HepG2 (cell line): ENCODE measurements around the gene HOXC11. TPM values are rescaled to one million over a fixed set of nuclear protein-coding genes. Genes with fewer than 3 reads are reported as not detected.

Experiments
- ATAC-seq: fragments of 200-7000 bp; cut with Tn5 transposase; 3 replicates; pipeline ENCODE4 v1.9.1; 2020; ENCODE audit warnings: mild to moderate bottlenecking, moderate library complexity
- BruUV-seq: library from RNA; stranded (reverse); fragments of 400-500 nt; replicated peaks from 2 replicates; lab custom pipeline; 2021; lab: Mats Ljungman, UMichigan
- CTCF ChIA-PET: fragments of 300-600 bp; formaldehyde crosslinking; extraction: SDS; loops from one replicate; lab custom pipeline; 2021; ENCODE audit warnings: low total read pairs, inconsistent platforms, low intra/inter-chr PET ratio; lab: Yijun Ruan, JAX
- POLR2A ChIA-PET: fragments of 350-600 bp; sonication (Branson Sonifier 250); formaldehyde crosslinking; loops from one replicate; lab custom pipeline; 2020; ENCODE audit warnings: antibody characterized with exemption, inconsistent platforms; lab: Yijun Ruan, JAX
- DNase-seq: peaks from one replicate; pipeline ENCODE4 v3.0.0-alpha.2; 2015; ENCODE audit warnings: low spot score
- FAIRE-seq: peaks from 3 replicates; lab custom pipeline; 2011; peaks lifted over from hg19 to GRCh38; lab: Jason Lieb, UNC
- H2AFZ ChIP-seq: one replicate; pipeline ENCODE4 v1.6.1; 2011; ENCODE audit warnings: low read length, inconsistent platforms
- H3K27ac ChIP-seq: fragments of 300-600 bp; 3 replicates; pipeline ENCODE4 v1.8.0; 2011; ENCODE audit warnings: mixed run types, mild to moderate bottlenecking, mixed read lengths, low read length, inconsistent platforms; ENCODE audit not compliant: insufficient read depth; ENCODE audit errors: extremely low read length
- H3K27me3 ChIP-seq, 2 experiments: fragments of 200-600 bp in 1 of 2; 2 replicates in 1 of 2; 3 replicates in 1 of 2; pipeline versions ENCODE4 v1.6.0 to v1.8.0; 2011; ENCODE audit warnings: low read length in 2 of 2, mild to moderate bottlenecking in 2 of 2, moderate library complexity in 2 of 2, inconsistent platforms in 1 of 2; ENCODE audit not compliant: insufficient read depth in 2 of 2, control insufficient read depth in 1 of 2
- H3K36me3 ChIP-seq, 2 experiments: fragments of 200-600 bp in 1 of 2; replicated peaks in 1 of 2; 2 replicates in 1 of 2; 3 replicates in 1 of 2; pipeline versions ENCODE4 v1.5.1 to v1.8.0; 2011; ENCODE audit warnings: low read length in 2 of 2, inconsistent platforms in 1 of 2; ENCODE audit not compliant: insufficient read depth in 2 of 2, control insufficient read depth in 1 of 2
- H3K4me1 ChIP-seq: 2 replicates; pipeline ENCODE4 v1.5.1; 2012; ENCODE audit warnings: low read length, inconsistent platforms; ENCODE audit not compliant: insufficient read depth
- H3K4me2 ChIP-seq: 2 replicates; pipeline ENCODE4 v1.6.0; 2011; ENCODE audit warnings: low read depth, low read length, inconsistent platforms
- H3K4me3 ChIP-seq, 3 experiments: fragments of 200-600 bp in 1 of 3; sonication (generic), shearing (Covaris generic) in 1 of 3; replicated peaks in 1 of 3; 2 replicates each; pipeline ENCODE4 v1.5.1; 2011 to 2016; ENCODE audit warnings: low read length in 3 of 3, inconsistent platforms in 2 of 3, low read depth in 2 of 3, mild to moderate bottlenecking in 2 of 3, control low read depth in 1 of 3, mixed read lengths in 1 of 3; ENCODE audit not compliant: insufficient read depth in 1 of 3
- H3K79me2 ChIP-seq: one replicate; pipeline ENCODE4 v1.6.1; 2011; ENCODE audit warnings: low read length, inconsistent platforms; ENCODE audit not compliant: insufficient read depth
- H3K9ac ChIP-seq: 2 replicates; pipeline ENCODE4 v1.6.0; 2011; ENCODE audit warnings: mild to moderate bottlenecking, low read depth, low read length, inconsistent platforms; ENCODE audit not compliant: insufficient read depth
- H3K9me3 ChIP-seq: 2 replicates; pipeline ENCODE4 v1.5.1; 2012; ENCODE audit warnings: mild to moderate bottlenecking, low read length
- H4K20me1 ChIP-seq: 2 replicates; pipeline ENCODE4 v1.6.0; 2011; ENCODE audit warnings: inconsistent platforms, mild to moderate bottlenecking, low read length, moderate library complexity; ENCODE audit not compliant: insufficient read depth
- AKAP8 ChIP-seq: sonication (generic); formaldehyde crosslinking; IDR thresholded peaks from 2 replicates; pipeline ENCODE4 v1.5.1; 2020; ENCODE audit warnings: mild to moderate bottlenecking, missing genetic modification reagents
- ELK4 ChIP-seq: sonication (generic); formaldehyde crosslinking; IDR thresholded peaks from 2 replicates; pipeline ENCODE4 v1.9.0; 2021; ENCODE audit warnings: missing genetic modification reagents, borderline replicate concordance
- FOXJ3 ChIP-seq: sonication (generic); formaldehyde crosslinking; IDR thresholded peaks from 2 replicates; pipeline ENCODE4 v1.4.0; 2020; ENCODE audit warnings: missing genetic modification reagents, mild to moderate bottlenecking, borderline replicate concordance
- FOXP1 ChIP-seq, 2 experiments: fragments of 450-650 bp in 1 of 2; IDR thresholded peaks; 2 replicates each; pipeline ENCODE4 v1.6.1; 2017 to 2018; ENCODE audit warnings: antibody characterized with exemption in 1 of 2
- MEIS1 ChIP-seq: sonication (generic); formaldehyde crosslinking; IDR thresholded peaks from 2 replicates; pipeline ENCODE4 v1.9.0; 2021; ENCODE audit warnings: mild to moderate bottlenecking, missing genetic modification reagents, moderate library complexity, borderline replicate concordance
- MEIS2 ChIP-seq: sonication (generic); formaldehyde crosslinking; IDR thresholded peaks from 2 replicates; pipeline ENCODE4 v1.9.0; 2021; ENCODE audit warnings: mild to moderate bottlenecking, missing genetic modification reagents
- NFIB ChIP-seq: sonication (generic); formaldehyde crosslinking; IDR thresholded peaks from 2 replicates; pipeline ENCODE4 v1.9.0; 2021; ENCODE audit warnings: missing genetic modification reagents, mild to moderate bottlenecking, borderline replicate concordance
- NPAS2 ChIP-seq: sonication (generic); formaldehyde crosslinking; IDR thresholded peaks from 2 replicates; pipeline ENCODE4 v1.8.0; 2022; ENCODE audit warnings: mild to moderate bottlenecking, missing genetic modification reagents, borderline replicate concordance
- REST ChIP-seq, 2 experiments: IDR thresholded peaks; 2 replicates each; pipeline ENCODE4 v1.6.1; 2011 to 2012; ENCODE audit warnings: low read length in 2 of 2, borderline replicate concordance in 1 of 2, low read depth in 1 of 2, mild to moderate bottlenecking in 1 of 2, moderate library complexity in 1 of 2
- RXRB ChIP-seq: IDR thresholded peaks from 2 replicates; pipeline ENCODE4 v1.6.1; 2016; ENCODE audit warnings: borderline replicate concordance, missing genetic modification reagents, missing compliant biosample characterization
- TMF1 ChIP-seq: sonication (generic); formaldehyde crosslinking; IDR thresholded peaks from 2 replicates; pipeline ENCODE4 v1.8.1; 2022; ENCODE audit warnings: low read depth, missing genetic modification reagents
- ZNF552 ChIP-seq: sonication (generic); formaldehyde crosslinking; IDR thresholded peaks from 2 replicates; pipeline ENCODE4 v1.9.0; 2022; ENCODE audit warnings: missing genetic modification reagents, mild to moderate bottlenecking, borderline replicate concordance
- ZNF556 ChIP-seq: sonication (generic); formaldehyde crosslinking; IDR thresholded peaks from 2 replicates; pipeline ENCODE4 v1.4.0; 2020; ENCODE audit warnings: mild to moderate bottlenecking, missing genetic modification reagents, borderline replicate concordance
- ZNF629 ChIP-seq: sonication (generic); formaldehyde crosslinking; conservative IDR thresholded peaks from 2 replicates; pipeline ENCODE4 v1.5.0; 2020; ENCODE audit warnings: missing genetic modification reagents
- ZNF75D ChIP-seq: sonication (generic); formaldehyde crosslinking; IDR thresholded peaks from 2 replicates; pipeline ENCODE4 v1.8.1; 2023; ENCODE audit warnings: missing genetic modification reagents, mild to moderate bottlenecking, borderline replicate concordance
- ZNF780A ChIP-seq: sonication (generic); formaldehyde crosslinking; IDR thresholded peaks from 2 replicates; pipeline ENCODE4 v1.8.0; 2022; ENCODE audit warnings: mild to moderate bottlenecking, missing genetic modification reagents, moderate library complexity
- WGBS: methylation state at CpG from one replicate; pipeline ENCODE4 v1.1.6; 2017; ENCODE audit warnings: low lambda C conversion rate; 5-methylcytosine and 5-hydroxymethylcytosine counted together
- in situ Hi-C: cut with HindIII; loops from 2 replicates; pipeline ENCODE4 v1.10.0; 2017; ENCODE audit warnings: low pct_unique_long_range_greater_than_20kb; ENCODE audit not compliant: extremely low pct_ligation_motif_present
- intact Hi-C: fragments of 100-400 bp; cut with micrococcal nuclease; formaldehyde crosslinking; loops from one replicate; pipeline ENCODE4 v1.10.0; 2022; ENCODE audit not compliant: unreplicated experiment
- polyA plus RNA-seq, 8 experiments: library from polyadenylated mRNA; depleted of rRNA in 3 of 8; stranded (reverse) in 7 of 8; unstranded in 1 of 8; fragments of >200 nt; fragmentation: Illumina TruSeq in 4 of 8; extraction: Trizol in 4 of 8; gene quantifications; 2 replicates each; pipeline versions ENCODE4 v1.2.1 to v1.2.3, GENCODE V29; 2011 to 2016; ENCODE audit warnings: low read depth in 4 of 8, missing spikeins in 1 of 8, mixed read lengths in 1 of 8; ENCODE audit not compliant: insufficient read depth in 1 of 8
- total RNA-seq, 5 experiments: library from RNA; depleted of rRNA; stranded (reverse); fragments of >200 nt; fragmentation: Illumina TruSeq; extraction: Trizol; gene quantifications; 2 replicates each; pipeline ENCODE4 v1.2.3, GENCODE V29; 2016; ENCODE audit warnings: low read depth in 1 of 5

HOXC11 gene
- total and polyA plus RNA-seq, 2 of the 13 experiments (the other 11 are each of a cell fraction or from before 2014, with no cell fraction given) = not detected

GRCh38 chr12:53959314-53959713 is 13.6 kb upstream of the HOXC11 start:
- ATAC-seq = no peak
- CTCF ChIA-PET = no interaction called here
- intact Hi-C loops (no loop called here), in situ Hi-C loops (no loop called here)
- H3K27me3 ChIP-seq = peaks cover 22 to 94% of the 10 kb centered on the region in 2 experiments
- H3K27ac ChIP-seq = no peak overlapping the region
- H3K79me2 ChIP-seq = no peaks in the 10 kb centered on the region
- no peaks in the 10 kb centered on the region for H3K4me1 ChIP-seq
- FAIRE-seq = no peak
- H3K36me3 ChIP-seq = no peaks in the 10 kb centered on the region
- no peaks in the 10 kb centered on the region for H4K20me1 ChIP-seq
- no peak for DNase-seq
- WGBS = 0% methylated on average over 3 of the region's 4 CpGs
- H3K4me3 ChIP-seq = no peak overlapping the region
- H3K4me2 ChIP-seq = no peak overlapping the region
- no peak overlapping the region for H3K9ac ChIP-seq
- POLR2A ChIA-PET = no interaction called here
- BruUV-seq = no TSS peak
- no peak overlapping the region for H2AFZ ChIP-seq
- no peaks in the 10 kb centered on the region for H3K9me3 ChIP-seq
- TF ChIP-seq MEIS2 (CRISPR knock-in tag) (no peak), ELK4 (no peak), MEIS1 (CRISPR knock-in tag) (no peak), TMF1 (CRISPR knock-in tag) (no peak), ZNF629 (CRISPR knock-in tag) (no peak), AKAP8 (CRISPR knock-in tag) (no peak), FOXP1 (IDR thresholded peaks at IDR 0.05) (no peak), FOXP1 (CRISPR knock-in tag; IDR thresholded peaks at IDR 0.05) (no peak), ZNF556 (CRISPR knock-in tag) (no peak), NFIB (no peak), RXRB (CRISPR knock-in tag) (no peak), NPAS2 (CRISPR knock-in tag) (no peak), FOXJ3 (CRISPR knock-in tag) (no peak), ZNF552 (CRISPR knock-in tag) (no peak), ZNF75D (CRISPR knock-in tag) (no peak), REST (IDR thresholded peaks at IDR 0.05; ENCODE audit: borderline replicate concordance in 1 of 2, low read depth in 1 of 2, low read length in 2 of 2) (no peak), ZNF780A (CRISPR knock-in tag) (no peak)
